Measurements from ENCODE around the gene TRIM2. TPM values are rescaled to one million over a fixed set of nuclear protein-coding genes. Genes with fewer than 3 reads are reported as not detected.

Gene TRIM2
- total RNA-seq, 4 donors from 2014 or later, result 10.9 to 45.4 (median 29.2) TPM

GRCh38 chr4:153349206-153349805 is 145.1 kb downstream of the TRIM2 start:
- DNase-seq (ENCODE audit: low spot score in 2 of 2), result no peak
- intact Hi-C loops (cut with DNase I; ENCODE audit: low total_unique reads), result no loop called here
- TF ChIP-seq CTCF (IDR thresholded peaks at IDR 0.05) (no peak), POLR2A (IDR thresholded peaks at IDR 0.05) (no peak)
- 81 to 94% methylated on average over 1 of the region's 1 CpG for WGBS, 2 donors
- H3K4me3 ChIP-seq (ENCODE audit: low read depth, poor library complexity, severe bottlenecking), result no peak overlapping the region

GRCh38 chr4:153362184-153362583 is 157.9 kb downstream of the TRIM2 start:
- no peak for DNase-seq (ENCODE audit: low spot score in 2 of 2)
- TF ChIP-seq CTCF (IDR thresholded peaks at IDR 0.05), result no peak
- TF ChIP-seq POLR2A (IDR thresholded peaks at IDR 0.05), result no peak
- intact Hi-C loops (cut with DNase I; ENCODE audit: low total_unique reads), result loop anchor here (2.0 kb wide), 1 partner anchor 55 kb away; no protein-coding TSS in a partner anchor
- no peak overlapping the region for H3K4me3 ChIP-seq (ENCODE audit: low read depth, poor library complexity, severe bottlenecking)
- 72 to 75% methylated on average over 3 of the region's 3 CpGs for WGBS, 2 donors

GRCh38 chr4:153364061-153364460 is 159.8 kb downstream of the TRIM2 start:
- no peak overlapping the region for H3K4me3 ChIP-seq (ENCODE audit: low read depth, poor library complexity, severe bottlenecking)
- TF ChIP-seq POLR2A (IDR thresholded peaks at IDR 0.05), result no peak
- TF ChIP-seq CTCF (IDR thresholded peaks at IDR 0.05), result no peak
- intact Hi-C loops (cut with DNase I; ENCODE audit: low total_unique reads), result no loop called here
- 97 to 99% methylated on average over 4 of the region's 4 CpGs for WGBS, 2 donors
- no peak for DNase-seq (ENCODE audit: low spot score in 2 of 2)

GRCh38 chr4:153365003-153365402 is 160.8 kb downstream of the TRIM2 start:
- TF ChIP-seq CTCF (IDR thresholded peaks at IDR 0.05) (no peak), POLR2A (IDR thresholded peaks at IDR 0.05) (no peak)
- no peak overlapping the region for H3K4me3 ChIP-seq (ENCODE audit: low read depth, poor library complexity, severe bottlenecking)
- 79 to 82% methylated on average over 2 of the region's 2 CpGs for WGBS, 2 donors
- DNase-seq (ENCODE audit: low spot score in 2 of 2), result no peak
- intact Hi-C loops (cut with DNase I; ENCODE audit: low total_unique reads), result no loop called here

GRCh38 chr4:153366486-153366885 is 162.2 kb downstream of the TRIM2 start:
- DNase-seq (ENCODE audit: low spot score in 2 of 2), result no peak
- H3K4me3 ChIP-seq (ENCODE audit: low read depth, poor library complexity, severe bottlenecking), result no peak overlapping the region
- intact Hi-C loops (cut with DNase I; ENCODE audit: low total_unique reads), result no loop called here
- 94 to 95% methylated on average over 1 of the region's 1 CpG for WGBS, 2 donors
- no peak for TF ChIP-seq POLR2A (IDR thresholded peaks at IDR 0.05)
- no peak for TF ChIP-seq CTCF (IDR thresholded peaks at IDR 0.05)

GRCh38 chr4:153367092-153367491 is 162.8 kb downstream of the TRIM2 start:
- WGBS, 2 donors, result 84 to 88% methylated on average over 1 of the region's 1 CpG
- DNase-seq (ENCODE audit: low spot score in 2 of 2), result no peak
- no peak overlapping the region for H3K4me3 ChIP-seq (ENCODE audit: low read depth, poor library complexity, severe bottlenecking)
- intact Hi-C loops (cut with DNase I; ENCODE audit: low total_unique reads), result no loop called here
- TF ChIP-seq CTCF (IDR thresholded peaks at IDR 0.05) (no peak), POLR2A (IDR thresholded peaks at IDR 0.05) (no peak)

Data from lower leg skin (tissue), 4 donors.